Measurements from ENCODE around the gene BUB1.
"Not testable (repeated sequence)": the region's sequence is repeated elsewhere in the genome, so short reads cannot be mapped to it uniquely, and the experiment has no call there.

BUB1 gene

GRCh38 chr2:110638004-110638403, 39.9 kb downstream of the BUB1 start:
- TF ChIP-seq CTCF (IDR thresholded peaks at IDR 0.05), result no peak
- H3K27ac ChIP-seq, result no peak overlapping the region

GRCh38 chr2:110637093-110637492, 40.8 kb downstream of the BUB1 start:
- no peak overlapping the region for H3K4me3 ChIP-seq
- no peaks in the 10 kb centered on the region for H3K9me3 ChIP-seq
- DNase-seq, result no peak
- no peaks in the 10 kb centered on the region for H3K4me1 ChIP-seq
- no peaks in the 10 kb centered on the region for H3K36me3 ChIP-seq
- no peaks in the 10 kb centered on the region for H3K27me3 ChIP-seq
- intact Hi-C loops (cut with DNase I; ENCODE audit: low total_unique reads), result no loop called here
- no peak for TF ChIP-seq CTCF (IDR thresholded peaks at IDR 0.05)
- H3K27ac ChIP-seq, result no peak overlapping the region

More at GRCh38 chr2:110638004-110638403, 39.9 kb downstream of the BUB1 start:
- Histone ChIP-seq H3K4me3 (no peak overlapping the region), H3K4me1 (no peaks in the 10 kb centered on the region), H3K27me3 (no peaks in the 10 kb centered on the region), H3K36me3 (no peaks in the 10 kb centered on the region), H3K9me3 (no peaks in the 10 kb centered on the region)
- no peak for DNase-seq
- intact Hi-C loops (cut with DNase I; ENCODE audit: low total_unique reads), result no loop called here

- H3K9me3 ChIP-seq; H3K4me3 ChIP-seq; H3K36me3 ChIP-seq; H3K4me1 ChIP-seq; DNase-seq; H3K27me3 ChIP-seq; H3K27ac ChIP-seq; intact Hi-C loops (cut with DNase I; ENCODE audit: low total_unique reads): not testable (repeated sequence)
Observed at GRCh38 chr2:110635949-110636628, 41.8 kb downstream of the BUB1 start.

- H3K27me3 ChIP-seq; H3K9me3 ChIP-seq; H3K27ac ChIP-seq; DNase-seq; H3K4me3 ChIP-seq; H3K4me1 ChIP-seq; intact Hi-C loops (cut with DNase I; ENCODE audit: low total_unique reads); H3K36me3 ChIP-seq: not testable (repeated sequence)
Observed at GRCh38 chr2:110627348-110627747, 50.5 kb downstream of the BUB1 start.

GRCh38 chr2:110619326-110619939, 58.4 kb downstream of the BUB1 start:
- H3K4me3 ChIP-seq; H3K27me3 ChIP-seq; DNase-seq; H3K9me3 ChIP-seq; H3K36me3 ChIP-seq; H3K27ac ChIP-seq; H3K4me1 ChIP-seq; intact Hi-C loops (cut with DNase I; ENCODE audit: low total_unique reads): not testable (repeated sequence)

GRCh38 chr2:110613927-110614326, 63.9 kb downstream of the BUB1 start:
- H3K4me1 ChIP-seq; intact Hi-C loops (cut with DNase I; ENCODE audit: low total_unique reads); H3K27ac ChIP-seq: not testable (repeated sequence)

GRCh38 chr2:110610613-110611250, 67.1 kb downstream of the BUB1 start:
- H3K27ac ChIP-seq; H3K27me3 ChIP-seq; H3K4me1 ChIP-seq; H3K9me3 ChIP-seq; intact Hi-C loops (cut with DNase I; ENCODE audit: low total_unique reads); H3K36me3 ChIP-seq; DNase-seq: not testable (repeated sequence)
- H3K4me3 ChIP-seq, result peak overlapping the region; percentile 39 to 40

More at GRCh38 chr2:110613927-110614326, 63.9 kb downstream of the BUB1 start:
- not testable (repeated sequence) for H3K36me3 ChIP-seq, DNase-seq, H3K9me3 ChIP-seq, H3K4me3 ChIP-seq, H3K27me3 ChIP-seq

GRCh38 chr2:110609843-110610612, 67.8 kb downstream of the BUB1 start:
- H3K27ac ChIP-seq; H3K4me1 ChIP-seq; H3K27me3 ChIP-seq; H3K36me3 ChIP-seq; intact Hi-C loops (cut with DNase I; ENCODE audit: low total_unique reads); DNase-seq; H3K9me3 ChIP-seq: not testable (repeated sequence)
- H3K4me3 ChIP-seq, result peak overlapping the region; percentile 39 to 40

- intact Hi-C loops (cut with DNase I; ENCODE audit: low total_unique reads); H3K27ac ChIP-seq; H3K36me3 ChIP-seq; H3K27me3 ChIP-seq; DNase-seq; H3K9me3 ChIP-seq; H3K4me3 ChIP-seq; H3K4me1 ChIP-seq: not testable (repeated sequence)
Observed at GRCh38 chr2:110608788-110609502, 68.9 kb downstream of the BUB1 start.

GRCh38 chr2:110605057-110605456, 72.8 kb downstream of the BUB1 start:
- H3K27ac ChIP-seq; H3K36me3 ChIP-seq; H3K27me3 ChIP-seq; H3K4me3 ChIP-seq; intact Hi-C loops (cut with DNase I; ENCODE audit: low total_unique reads); H3K4me1 ChIP-seq; H3K9me3 ChIP-seq; DNase-seq: not testable (repeated sequence)

GRCh38 chr2:110603917-110604591, 73.8 kb downstream of the BUB1 start:
- H3K36me3 ChIP-seq; DNase-seq; H3K9me3 ChIP-seq; H3K4me3 ChIP-seq; intact Hi-C loops (cut with DNase I; ENCODE audit: low total_unique reads); H3K4me1 ChIP-seq; H3K27me3 ChIP-seq; H3K27ac ChIP-seq: not testable (repeated sequence)

Data from tibial artery (tissue), 4 donors.